K562 (cell line): ENCODE measurements around the gene CENPP. TPM values are rescaled to one million over a fixed set of nuclear protein-coding genes. Genes with fewer than 3 reads are reported as not detected.

Source experiments
- ATAC-seq: fragments of 200-7000 bp; cut with Tn5 transposase; 3 replicates; pipeline ENCODE4 v1.9.1; 2020; ENCODE audit warnings: moderate library complexity
- BruUV-seq: library from RNA; stranded (reverse); fragments of 400-500 nt; replicated peaks from 2 replicates; lab custom pipeline; 2021; lab: Mats Ljungman, UMichigan
- CTCF ChIA-PET: fragments of 300-600 bp; formaldehyde crosslinking; extraction: SDS; loops from one replicate; lab custom pipeline; 2021; ENCODE audit warnings: low intra/inter-chr PET ratio; lab: Yijun Ruan, JAX
- POLR2A ChIA-PET: fragments of 300-600, 350-650 bp; sonication (Branson Sonifier 250); formaldehyde crosslinking; extraction: SDS; loops from one replicate; lab custom pipeline; 2021; ENCODE audit warnings: antibody characterized with exemption, inconsistent platforms; lab: Yijun Ruan, JAX
- DNase-seq, 4 experiments: peaks; one replicate each; pipeline versions ENCODE4 v3.0.0 to v3.0.0-alpha.2; 2011 to 2018; ENCODE audit warnings: low spot score in 3 of 4, mixed read lengths in 3 of 4; ENCODE audit errors: extremely low read depth in 1 of 4
- FAIRE-seq: peaks from 2 replicates; lab custom pipeline; 2011; peaks lifted over from hg19 to GRCh38; lab: Jason Lieb, UNC
- H2AFZ ChIP-seq: 2 replicates; pipeline ENCODE4 v1.6.0; 2011; ENCODE audit warnings: low read depth, low read length, control low read depth, inconsistent platforms
- H3K27ac ChIP-seq: fragments of 200-600 bp; 3 replicates; pipeline ENCODE4 v1.8.0; 2011; ENCODE audit warnings: low read depth, mild to moderate bottlenecking, control low read depth, inconsistent platforms, low read length, moderate library complexity, mixed read lengths; ENCODE audit errors: extremely low read depth
- H3K27me3 ChIP-seq, 2 experiments: fragments of 300-600 bp in 1 of 2; 2 replicates in 1 of 2; 3 replicates in 1 of 2; pipeline versions ENCODE4 v1.6.0 to v1.8.0; 2011; ENCODE audit warnings: inconsistent platforms in 2 of 2, low read length in 2 of 2, mild to moderate bottlenecking in 1 of 2, mixed read lengths in 1 of 2, moderate library complexity in 1 of 2; ENCODE audit not compliant: control insufficient read depth in 2 of 2, insufficient read depth in 2 of 2
- H3K36me3 ChIP-seq: fragments of 300-600 bp; 3 replicates; pipeline ENCODE4 v1.8.0; 2011; ENCODE audit warnings: mild to moderate bottlenecking, low read length, inconsistent platforms; ENCODE audit not compliant: control insufficient read depth, insufficient read depth
- H3K4me1 ChIP-seq, 2 experiments: fragments of 200-600 bp in 1 of 2; replicated peaks in 1 of 2; 2 replicates in 1 of 2; 3 replicates in 1 of 2; pipeline versions ENCODE4 v1.5.1 to v1.8.0; 2011; ENCODE audit warnings: inconsistent platforms in 2 of 2, low read length in 2 of 2, mild to moderate bottlenecking in 1 of 2, mixed read lengths in 1 of 2, moderate library complexity in 1 of 2; ENCODE audit not compliant: control insufficient read depth in 2 of 2, insufficient read depth in 2 of 2
- H3K4me2 ChIP-seq: 2 replicates; pipeline ENCODE4 v1.6.1; 2011; ENCODE audit warnings: low read length, control low read depth, inconsistent platforms, mixed read lengths; ENCODE audit not compliant: insufficient read depth
- H3K4me3 ChIP-seq: fragments of 200-600 bp; sonication (generic), shearing (Covaris generic); 2 replicates; pipeline ENCODE4 v1.5.1; 2016; ENCODE audit warnings: control low read depth, inconsistent platforms
- H3K79me2 ChIP-seq: fragments of 200-600 bp; 3 replicates; pipeline ENCODE4 v1.8.0; 2011; ENCODE audit warnings: low read length, inconsistent platforms; ENCODE audit not compliant: control insufficient read depth, insufficient read depth
- H3K9ac ChIP-seq, 2 experiments: 2 replicates each; pipeline versions ENCODE4 v1.6.0 to v1.6.1; 2011; ENCODE audit warnings: low read depth in 2 of 2, low read length in 2 of 2, control low read depth in 1 of 2, inconsistent platforms in 1 of 2, mild to moderate bottlenecking in 1 of 2, mixed read lengths in 1 of 2; ENCODE audit not compliant: insufficient read depth in 1 of 2
- H3K9me1 ChIP-seq: one replicate; pipeline ENCODE4 v1.6.0; 2011; ENCODE audit warnings: inconsistent platforms, mild to moderate bottlenecking, low read length, moderate library complexity; ENCODE audit not compliant: control insufficient read depth, insufficient read depth
- H3K9me3 ChIP-seq: replicated peaks from 2 replicates; pipeline ENCODE4 v1.5.1; 2011; ENCODE audit warnings: low read depth, low read length, inconsistent platforms; ENCODE audit not compliant: control insufficient read depth, insufficient read depth
- H4K20me1 ChIP-seq: replicated peaks from 2 replicates; pipeline ENCODE4 v1.6.1; 2011; ENCODE audit warnings: low read length, inconsistent platforms, mixed read lengths; ENCODE audit not compliant: control insufficient read depth, insufficient read depth
- GATAD2A ChIP-seq: fragments of 450-650 bp; IDR thresholded peaks from 2 replicates; pipeline ENCODE4 v1.6.1; 2017
- IRF2 ChIP-seq: sonication (generic); formaldehyde crosslinking; IDR thresholded peaks from 2 replicates; pipeline ENCODE4 v1.8.1; 2022; ENCODE audit warnings: mild to moderate bottlenecking, missing genetic modification reagents
- NFE2 ChIP-seq: IDR thresholded peaks from 2 replicates; pipeline ENCODE4 v1.6.1; 2014; ENCODE audit warnings: antibody characterized with exemption, low read depth
- NRF1 ChIP-seq, 2 experiments: fragments of 450-650 bp; IDR thresholded peaks in 1 of 2; conservative IDR thresholded peaks in 1 of 2; 2 replicates each; pipeline ENCODE4 v1.6.1; 2014; ENCODE audit warnings: mild to moderate bottlenecking in 2 of 2
- POLR2A ChIP-seq: fragments of 450-650 bp; conservative IDR thresholded peaks from 2 replicates; pipeline ENCODE4 v1.6.1; 2016
- RFX5 ChIP-seq: IDR thresholded peaks from 2 replicates; pipeline ENCODE4 v1.6.1; 2011; ENCODE audit warnings: low read depth, mild to moderate bottlenecking, improper control_type of control experiment, low read length
- RHOXF2B ChIP-seq: fragments of 250-450 bp; sonication (Bioruptor Pico); conservative IDR thresholded peaks from 2 replicates; pipeline ENCODE4 v1.5.1; 2021
- SMAD4 ChIP-seq: fragments of 250-450 bp; sonication (Bioruptor Pico); conservative IDR thresholded peaks from 2 replicates; pipeline ENCODE4 v1.8.0; 2021; ENCODE audit warnings: inconsistent platforms, mild to moderate bottlenecking, moderate library complexity
- STAG1 ChIP-seq: sonication (generic); formaldehyde crosslinking; IDR thresholded peaks from 2 replicates; pipeline ENCODE4 v1.5.0; 2020; ENCODE audit warnings: missing genetic modification reagents, borderline replicate concordance
- TEAD1 ChIP-seq, 2 experiments: fragments of 450-650 bp in 1 of 2; sonication (generic) in 1 of 2; formaldehyde crosslinking; IDR thresholded peaks; 2 replicates each; pipeline versions ENCODE4 v1.4.0 to v1.8.0; 2020 to 2022; ENCODE audit warnings: mild to moderate bottlenecking in 2 of 2, missing genetic modification reagents in 1 of 2
- ZNF695 ChIP-seq: fragments of 450-650 bp; formaldehyde crosslinking; IDR thresholded peaks from 2 replicates; pipeline ENCODE4 v1.4.0; 2020; ENCODE audit warnings: mild to moderate bottlenecking, moderate library complexity
- WGBS: fragments of 100-300 bp; shearing (Covaris generic); methylation state at CpG from one replicate; pipeline ENCODE4 v1.1.6; 2016; ENCODE audit warnings: low coverage, mixed read lengths; ENCODE audit not compliant: insufficient coverage; ENCODE audit errors: missing lambda C conversion rate; 5-methylcytosine and 5-hydroxymethylcytosine counted together
- in situ Hi-C: fragments of 300-500 bp; cut with MboI; formaldehyde crosslinking; loops from 4 replicates; pipeline ENCODE4 v1.15.0; 2018; ENCODE audit warnings: inconsistent platforms, mixed read lengths
- intact Hi-C: fragments of 100-400 bp; cut with micrococcal nuclease; formaldehyde crosslinking; loops from 2 replicates; pipeline ENCODE4 v1.14.2; 2022
- polyA plus RNA-seq, 8 experiments: library from polyadenylated mRNA; depleted of rRNA in 4 of 8; stranded (reverse) in 5 of 8; unstranded in 3 of 8; fragments of >200 nt; fragmentation: Nextera tagmentation in 2 of 8; fragmentation: Illumina TruSeq in 1 of 8; extraction: Ambion mirVana in 2 of 8; extraction: Trizol in 1 of 8; gene quantifications; 2 replicates each; pipeline versions ENCODE4 v1.2.1 to v1.2.3, GENCODE V29; 2011 to 2014; ENCODE audit warnings: inconsistent platforms in 1 of 8, missing spikeins in 1 of 8
- total RNA-seq, 7 experiments: library from RNA; depleted of rRNA in 6 of 7; stranded (reverse); fragments of >200 nt in 6 of 7; fragmentation: Illumina TruSeq in 2 of 7; extraction: Trizol in 2 of 7; gene quantifications; 2 replicates each; pipeline versions ENCODE4 v1.2.1 to v1.2.3, GENCODE V29; 2011 to 2021; ENCODE audit warnings: low replicate concordance in 1 of 7
- TF ChIP-seq, protein P1 (sequence below): sonication (generic); formaldehyde crosslinking; IDR thresholded peaks from 2 replicates; pipeline ENCODE4 v1.8.0; 2022; ENCODE audit warnings: mild to moderate bottlenecking, missing genetic modification reagents
- TF ChIP-seq, protein P2 (sequence below), 2 experiments: fragments of 250-450 bp in 1 of 2; fragments of 450-650 bp in 1 of 2; sonication (Bioruptor Pico) in 1 of 2; IDR thresholded peaks; 2 replicates each; pipeline versions ENCODE4 v1.6.1 to v1.8.0; 2016 to 2021; ENCODE audit warnings: mild to moderate bottlenecking in 2 of 2, moderate library complexity in 2 of 2, missing compliant biosample characterization in 1 of 2, missing genetic modification characterization in 1 of 2

Gene CENPP
- total and polyA plus RNA-seq, 9 of the 15 experiments (the other 6 are each of a cell fraction or from before 2014, with no cell fraction given) = 8.0 to 28.5 (median 17.9) TPM

DNA sequence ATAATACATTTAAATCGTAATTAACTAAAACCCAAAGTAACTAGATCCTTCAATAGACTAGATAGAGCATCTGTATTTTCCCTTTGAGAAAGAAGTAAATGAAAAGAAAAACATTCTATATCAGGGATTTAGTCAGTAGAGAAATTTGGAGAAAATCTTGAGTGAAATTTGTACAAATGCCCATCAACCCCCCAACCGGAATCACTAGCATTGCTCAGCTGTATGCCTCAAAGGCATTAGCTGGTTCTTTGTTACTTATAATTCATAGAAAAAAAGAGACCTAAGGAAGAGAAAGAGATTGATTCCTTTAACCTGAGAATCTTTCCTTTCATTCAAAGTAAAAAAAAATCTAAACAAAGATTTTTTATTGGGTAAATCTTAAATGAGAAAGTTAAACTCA is 97.9 kb downstream of the CENPP start:
- in situ Hi-C loops = no loop called here
- Histone ChIP-seq H3K4me3 (no peak overlapping the region), H3K4me2 (no peak overlapping the region), H3K27me3 (no peaks in the 10 kb centered on the region), H4K20me1 (no peaks in the 10 kb centered on the region), H3K79me2 (no peaks in the 10 kb centered on the region), H3K9me3 (no peaks in the 10 kb centered on the region), H3K9ac (no peak overlapping the region), H3K4me1 (no peaks in the 10 kb centered on the region), H3K9me1 (no peaks in the 10 kb centered on the region), H3K36me3 (no peaks in the 10 kb centered on the region)
- FAIRE-seq (no peak), ATAC-seq (no peak)
- intact Hi-C loops = no loop called here
- ChIA-PET POLR2A (no interaction called here), CTCF (interaction anchor here (0.5 kb wide), 1 partner anchor 48 kb away, joined by 3 read pairs; no protein-coding TSS in a partner anchor)
- 86% methylated on average over 2 of the region's 2 CpGs for WGBS
- BruUV-seq = no TSS peak
- no peak for TF ChIP-seq POLR2A
- TF ChIP-seq SMAD4 (CRISPR knock-in tag) = no peak
- TF ChIP-seq TEAD1 (CRISPR knock-in tag; IDR thresholded peaks at IDR 0.05) = no peak
- no peak for TF ChIP-seq RHOXF2B (CRISPR knock-in tag)
- no peak for TF ChIP-seq NRF1 (conservative IDR thresholded peaks at IDR 0.05 in 1 of 2, IDR thresholded peaks at IDR 0.05 in 1 of 2)
- TF ChIP-seq, protein P1, sequence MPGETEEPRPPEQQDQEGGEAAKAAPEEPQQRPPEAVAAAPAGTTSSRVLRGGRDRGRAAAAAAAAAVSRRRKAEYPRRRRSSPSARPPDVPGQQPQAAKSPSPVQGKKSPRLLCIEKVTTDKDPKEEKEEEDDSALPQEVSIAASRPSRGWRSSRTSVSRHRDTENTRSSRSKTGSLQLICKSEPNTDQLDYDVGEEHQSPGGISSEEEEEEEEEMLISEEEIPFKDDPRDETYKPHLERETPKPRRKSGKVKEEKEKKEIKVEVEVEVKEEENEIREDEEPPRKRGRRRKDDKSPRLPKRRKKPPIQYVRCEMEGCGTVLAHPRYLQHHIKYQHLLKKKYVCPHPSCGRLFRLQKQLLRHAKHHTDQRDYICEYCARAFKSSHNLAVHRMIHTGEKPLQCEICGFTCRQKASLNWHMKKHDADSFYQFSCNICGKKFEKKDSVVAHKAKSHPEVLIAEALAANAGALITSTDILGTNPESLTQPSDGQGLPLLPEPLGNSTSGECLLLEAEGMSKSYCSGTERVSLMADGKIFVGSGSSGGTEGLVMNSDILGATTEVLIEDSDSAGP (CRISPR knock-in tag) = no peak
- no peak for TF ChIP-seq GATAD2A
- no peak for TF ChIP-seq NFE2
- no peak for TF ChIP-seq STAG1 (CRISPR knock-in tag)
- TF ChIP-seq, protein P2, sequence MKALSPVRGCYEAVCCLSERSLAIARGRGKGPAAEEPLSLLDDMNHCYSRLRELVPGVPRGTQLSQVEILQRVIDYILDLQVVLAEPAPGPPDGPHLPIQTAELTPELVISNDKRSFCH (CRISPR knock-in tag; IDR thresholded peaks at IDR 0.05) = no peak
- TF ChIP-seq, protein P2 (tag; IDR thresholded peaks at IDR 0.05) = no peak
- TF ChIP-seq IRF2 = no peak
- no peak for TF ChIP-seq RFX5
- no peak for TF ChIP-seq ZNF695 (CRISPR knock-in tag)
- TF ChIP-seq, all 486 proteins: peak for 0
- Histone ChIP-seq H3K27ac (no peak overlapping the region), H2AFZ (no peak overlapping the region)
- DNase-seq = no peak
